Urinary bladder (tissue), 4 donors: ENCODE results near the gene EVA1C. TPM values are rescaled to one million over a fixed set of nuclear protein-coding genes. Genes with fewer than 3 reads are reported as not detected.

Source experiments
- DNase-seq: peaks from one replicate; pipeline ENCODE4 v3.0.0-alpha.2; 2015; ENCODE audit errors: extremely low spot score
- H3K27ac ChIP-seq: one replicate; pipeline ENCODE4 v1.5.1; 2013; ENCODE audit warnings: low read depth, mild to moderate bottlenecking, moderate library complexity
- H3K36me3 ChIP-seq: one replicate; pipeline ENCODE4 v1.6.1; 2013; ENCODE audit warnings: mild to moderate bottlenecking, moderate library complexity; ENCODE audit not compliant: insufficient read depth
- H3K4me1 ChIP-seq: one replicate; pipeline ENCODE4 v1.6.1; 2013; ENCODE audit warnings: mild to moderate bottlenecking, moderate library complexity; ENCODE audit not compliant: insufficient read depth
- H3K4me3 ChIP-seq: one replicate; pipeline ENCODE4 v1.5.1; 2013; ENCODE audit warnings: low read depth, low read length
- WGBS: extraction: QIAGEN DNeasy Blood & Tissue Kit; methylation state at CpG from one replicate; pipeline ENCODE4 v1.1.7; 2013; 5-methylcytosine and 5-hydroxymethylcytosine counted together
- polyA plus RNA-seq: library from polyadenylated mRNA; stranded (reverse); fragments of 200-250 nt; gene quantifications from one replicate; pipeline ENCODE4 v1.2.3, GENCODE V29; 2013
- total RNA-seq: library from RNA; depleted of rRNA; stranded (reverse); fragments of >200 nt; gene quantifications from one replicate; pipeline ENCODE4 v1.2.3, GENCODE V29; 2014
- donor health status: healthy with polysubstance abuse.
- donor health status: healthy.

The EVA1C gene
- total and polyA plus RNA-seq, 2 donors: 5.7 to 35.2 TPM

DNA sequence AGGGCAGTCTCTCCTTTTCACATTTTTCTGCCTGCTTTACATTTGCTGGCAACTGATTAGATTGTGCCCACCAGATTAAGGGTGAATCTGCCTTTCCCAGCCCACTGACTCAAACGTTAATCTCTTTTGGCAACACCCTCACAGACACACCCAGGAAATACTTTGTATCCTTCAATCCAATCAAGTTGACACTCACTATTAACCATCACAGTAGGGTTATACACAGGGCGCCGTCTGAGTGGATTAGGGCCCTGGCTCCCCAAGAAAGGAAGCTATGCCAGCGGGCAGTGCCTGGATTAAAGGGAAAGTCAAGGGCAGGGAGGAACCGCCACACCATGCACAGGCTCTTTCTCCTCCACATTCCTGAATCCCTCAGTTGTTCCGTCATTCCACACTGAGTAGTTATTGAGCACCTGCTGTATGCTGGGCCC lies 56.2 kb downstream of the EVA1C start:
- H3K4me3 ChIP-seq: no peak overlapping the region
- no peak overlapping the region for H3K27ac ChIP-seq
- no peaks in the 10 kb centered on the region for H3K4me1 ChIP-seq
- H3K36me3 ChIP-seq: peaks cover 1% of the 10 kb centered on the region
- no peak for DNase-seq
- 75% methylated on average over 6 of the region's 6 CpGs for WGBS

DNA sequence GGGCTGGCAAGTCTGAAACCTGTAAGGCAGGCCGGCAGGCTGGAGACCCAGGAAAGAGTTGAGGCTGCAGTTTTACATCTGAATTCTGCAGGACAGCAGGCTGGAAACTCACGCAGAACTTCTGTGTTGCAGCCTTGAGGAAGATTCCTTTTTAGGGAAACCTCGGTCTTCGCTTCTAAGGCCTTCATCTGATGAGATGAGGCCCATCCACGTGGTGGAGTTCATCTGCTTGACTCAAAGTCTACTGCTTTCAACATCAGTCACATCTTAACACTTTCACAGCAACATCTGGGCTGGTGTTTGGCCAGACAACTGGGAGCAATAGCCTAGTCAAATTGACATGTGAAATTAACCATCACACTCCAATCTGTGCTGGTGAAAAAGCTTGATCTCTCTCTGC lies 57.1 kb downstream of the EVA1C start:
- Histone ChIP-seq H3K4me3 (no peak overlapping the region), H3K36me3 (peaks cover 1% of the 10 kb centered on the region), H3K4me1 (no peaks in the 10 kb centered on the region), H3K27ac (no peak overlapping the region)
- 90% methylated on average over 5 of the region's 5 CpGs for WGBS
- DNase-seq: no peak

DNA sequence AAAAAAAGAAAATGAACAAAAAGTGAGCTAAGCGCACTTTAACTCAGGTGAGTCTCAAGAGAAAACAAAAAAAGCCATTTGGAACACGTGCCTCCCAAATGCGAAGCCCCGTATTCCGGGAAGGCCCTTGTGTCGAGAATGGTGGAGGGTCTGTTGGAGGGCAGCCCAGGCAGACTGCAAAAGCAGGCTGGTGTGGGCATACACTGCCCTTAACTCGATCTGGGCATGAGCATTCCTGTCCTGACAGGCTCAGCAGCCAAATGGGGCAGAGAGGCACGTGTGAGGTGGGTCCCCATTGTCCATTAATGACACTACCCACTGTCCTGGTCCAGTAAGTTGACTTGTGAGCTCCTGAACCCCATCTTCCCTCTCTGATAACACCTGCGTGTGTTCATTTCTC lies 57.7 kb downstream of the EVA1C start:
- DNase-seq: no peak
- WGBS: 89% methylated on average over 9 of the region's 9 CpGs
- H3K36me3 ChIP-seq: peaks cover 1% of the 10 kb centered on the region

GRCh38 chr21:32472890-32473765 lies 60.6 kb downstream of the EVA1C start:
- peaks cover 3% of the 10 kb centered on the region for H3K36me3 ChIP-seq
- H3K4me3 ChIP-seq: no peak overlapping the region
- DNase-seq: no peak
- WGBS: 95% methylated on average over 17 of the region's 17 CpGs
- no peak overlapping the region for H3K27ac ChIP-seq
- H3K4me1 ChIP-seq: no peaks in the 10 kb centered on the region

More for the DNA sequence above, 57.7 kb downstream of the EVA1C start:
- H3K4me3 ChIP-seq: no peak overlapping the region
- no peaks in the 10 kb centered on the region for H3K4me1 ChIP-seq
- H3K27ac ChIP-seq: no peak overlapping the region

DNA sequence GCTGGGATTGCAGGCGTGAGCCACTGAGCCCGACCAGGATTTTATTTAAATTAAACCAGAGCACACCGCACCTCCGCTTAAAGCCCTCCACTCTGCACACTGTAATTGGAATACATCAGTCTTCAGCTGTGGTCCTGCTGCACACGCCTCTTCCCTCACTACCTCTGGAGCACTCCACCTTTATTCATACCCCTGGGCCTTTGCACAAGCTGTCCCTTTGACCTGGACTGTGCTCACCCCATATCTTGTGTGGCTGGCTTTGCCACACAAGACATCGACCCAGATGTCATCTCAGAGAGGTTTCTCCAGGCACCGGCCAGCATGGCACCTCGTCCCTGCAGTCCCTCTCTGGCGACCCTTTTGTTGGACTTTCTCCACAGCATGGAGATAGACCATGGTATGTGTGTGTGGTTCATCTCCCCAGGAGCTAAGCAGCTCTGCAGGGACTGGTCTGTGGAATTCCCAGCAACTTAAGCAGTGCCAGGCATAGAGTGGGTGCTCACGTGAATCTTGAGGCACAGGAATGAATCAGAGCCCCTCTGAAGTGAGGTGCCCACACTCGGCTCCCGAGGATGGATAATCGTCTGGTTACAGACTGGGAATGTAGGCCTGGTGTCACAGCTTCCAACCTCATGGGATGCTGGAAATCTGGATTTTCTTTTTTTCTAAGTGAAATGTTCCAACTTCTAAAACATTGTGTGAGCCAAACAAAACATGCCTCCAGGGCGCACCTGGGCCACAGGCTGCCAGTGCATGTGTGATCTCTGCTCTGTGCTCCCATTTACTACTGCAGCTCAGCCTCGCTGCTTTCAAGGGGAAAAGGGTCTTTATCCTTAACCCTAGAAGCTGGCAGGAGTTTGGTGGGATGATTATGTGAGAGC lies 61.9 kb downstream of the EVA1C start:
- H3K27ac ChIP-seq: no peak overlapping the region
- H3K4me1 ChIP-seq: no peaks in the 10 kb centered on the region
- DNase-seq: no peak
- H3K36me3 ChIP-seq: peaks cover 3% of the 10 kb centered on the region
- no peak overlapping the region for H3K4me3 ChIP-seq
- 92% methylated on average over 15 of the region's 15 CpGs for WGBS

GRCh38 chr21:32475162-32475812 lies 62.8 kb downstream of the EVA1C start:
- Histone ChIP-seq H3K4me3 (no peak overlapping the region), H3K36me3 (peaks cover 2% of the 10 kb centered on the region), H3K27ac (no peak overlapping the region), H3K4me1 (no peaks in the 10 kb centered on the region)
- no peak for DNase-seq
- 27% methylated on average over 9 of the region's 9 CpGs for WGBS

GRCh38 chr21:32476661-32477423 lies 64.3 kb downstream of the EVA1C start:
- DNase-seq: no peak
- H3K36me3 ChIP-seq: peaks cover 2% of the 10 kb centered on the region
- no peak overlapping the region for H3K4me3 ChIP-seq
- 94% methylated on average over 13 of the region's 13 CpGs for WGBS
- no peak overlapping the region for H3K27ac ChIP-seq
- no peaks in the 10 kb centered on the region for H3K4me1 ChIP-seq

- no peak for DNase-seq
- Histone ChIP-seq H3K4me3 (no peak overlapping the region), H3K27ac (no peak overlapping the region), H3K4me1 (no peaks in the 10 kb centered on the region), H3K36me3 (peaks cover 2% of the 10 kb centered on the region)
- WGBS: 85% methylated on average over 9 of the region's 9 CpGs
Measured at GRCh38 chr21:32477424-32477745, 64.9 kb downstream of the EVA1C start.

DNA sequence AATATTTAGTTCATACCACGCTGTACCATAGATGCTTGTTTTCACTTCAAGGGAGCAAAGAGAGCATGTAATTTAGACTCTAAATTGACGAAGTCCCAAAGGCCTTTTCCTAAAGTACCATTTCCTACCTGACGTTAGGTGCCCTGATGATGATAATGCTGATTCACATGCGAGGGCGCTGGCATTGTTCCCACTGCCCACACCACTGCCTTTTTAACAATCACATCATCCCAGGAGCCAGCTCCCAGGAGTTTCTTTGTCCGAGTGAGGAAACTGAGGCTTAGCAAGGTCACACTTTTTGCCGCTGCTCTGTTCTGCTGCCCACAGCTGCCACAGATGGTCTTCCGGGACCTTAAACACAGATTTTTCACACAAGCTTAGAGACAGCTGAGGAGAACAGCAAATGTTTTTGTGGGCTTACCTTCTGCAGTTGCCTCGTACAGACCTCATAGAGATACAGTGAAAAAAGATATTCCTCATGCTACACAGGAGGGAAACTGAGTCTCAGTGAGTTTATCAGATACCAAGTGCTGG lies 69.4 kb downstream of the EVA1C start:
- Histone ChIP-seq H3K36me3 (no peaks in the 10 kb centered on the region), H3K4me1 (peaks cover 2% of the 10 kb centered on the region), H3K27ac (no peak overlapping the region), H3K4me3 (no peak overlapping the region)
- 85% methylated on average over 9 of the region's 9 CpGs for WGBS
- no peak for DNase-seq

GRCh38 chr21:32482565-32483292 lies 70.2 kb downstream of the EVA1C start:
- H3K4me3 ChIP-seq: no peak overlapping the region
- DNase-seq: no peak
- H3K4me1 ChIP-seq: peaks cover 2% of the 10 kb centered on the region
- no peaks in the 10 kb centered on the region for H3K36me3 ChIP-seq
- WGBS: 87% methylated on average over 11 of the region's 11 CpGs
- H3K27ac ChIP-seq: no peak overlapping the region

GRCh38 chr21:32483293-32483595 lies 70.7 kb downstream of the EVA1C start:
- Histone ChIP-seq H3K4me1 (peaks cover 2% of the 10 kb centered on the region), H3K27ac (no peak overlapping the region), H3K36me3 (no peaks in the 10 kb centered on the region), H3K4me3 (no peak overlapping the region)
- peak; percentile 57 for DNase-seq
- 49% methylated on average over 2 of the region's 2 CpGs for WGBS

DNA sequence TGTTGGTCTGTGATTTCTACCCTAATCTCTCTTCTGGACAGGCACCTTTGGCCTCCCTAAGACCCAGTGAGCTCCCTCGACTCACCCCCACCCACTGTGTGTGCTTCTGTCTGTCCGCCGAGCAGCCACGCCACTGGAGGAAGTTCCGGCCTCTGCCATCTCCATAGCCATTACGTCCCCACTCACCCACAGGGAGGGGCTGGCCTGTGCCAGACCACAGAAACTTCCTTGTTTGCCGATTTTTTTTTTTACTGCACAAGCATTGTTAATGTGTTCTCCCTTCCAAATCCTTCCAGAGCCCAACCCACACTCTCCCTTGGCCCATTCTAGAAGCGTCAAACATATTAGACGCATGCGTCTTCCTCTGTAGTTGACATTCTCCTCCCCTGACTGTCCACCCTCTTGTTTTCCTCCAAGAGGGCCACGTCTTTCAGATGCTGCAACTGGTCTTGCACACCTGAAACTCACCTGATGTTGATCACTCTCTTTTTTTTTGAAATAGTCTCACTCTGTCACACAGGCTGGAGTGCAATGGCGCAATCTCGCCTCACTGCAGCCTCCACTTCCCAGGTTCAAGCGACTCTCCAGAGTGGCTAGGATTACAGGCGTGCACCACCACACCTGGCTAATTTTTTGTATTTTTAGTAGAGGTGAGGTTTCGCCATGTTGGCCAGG lies 72.3 kb downstream of the EVA1C start:
- Histone ChIP-seq H3K4me3 (no peak overlapping the region), H3K36me3 (no peaks in the 10 kb centered on the region), H3K4me1 (peaks cover 2% of the 10 kb centered on the region), H3K27ac (no peak overlapping the region)
- WGBS: 81% methylated on average over 16 of the region's 16 CpGs
- peak; percentile 32 for DNase-seq
